Measurements from ENCODE around the gene MRPS35.
A peak's percentile ranks its signal among the peaks of the same experiment; 100 is the strongest.

Gene MRPS35

GRCh38 chr12:27772328-27773049, 61.9 kb downstream of the MRPS35 start:
- no peak for FAIRE-seq
- DNase-seq (ENCODE audit: low spot score), result no peak

DNA sequence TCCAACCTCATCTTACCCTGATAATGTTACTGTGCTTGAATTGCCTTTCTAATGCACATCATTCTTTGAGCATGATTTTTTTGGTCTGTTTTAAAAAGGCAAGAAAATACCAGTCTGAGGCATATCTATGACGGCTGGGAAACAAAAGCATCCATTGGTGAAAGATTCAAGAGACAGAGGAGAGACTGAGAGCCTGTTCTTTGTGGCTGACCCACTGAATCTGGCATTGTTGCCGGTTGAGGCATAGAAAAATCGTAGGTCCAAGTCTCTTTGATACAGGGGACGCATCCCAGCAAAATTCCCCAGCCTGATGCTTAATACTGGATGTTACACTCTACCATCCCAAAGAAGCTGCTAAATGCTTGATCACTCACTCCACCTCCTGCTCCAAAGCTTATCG, 66.5 kb downstream of the MRPS35 start:
- no peak for FAIRE-seq
- DNase-seq (ENCODE audit: low spot score), result no peak

GRCh38 chr12:27778206-27778605, 67.6 kb downstream of the MRPS35 start:
- DNase-seq (ENCODE audit: low spot score) (no peak), FAIRE-seq (no peak)

GRCh38 chr12:27779416-27779919, 68.8 kb downstream of the MRPS35 start:
- FAIRE-seq (no peak), DNase-seq (ENCODE audit: low spot score) (no peak)

- FAIRE-seq, result no peak
These were observed 69.4 kb downstream of the MRPS35 start, which contains the start of the genes KLHL42 and MANSC4 for GRCh38 chr12:27779920-27780611. Gene KLHL42 (plus strand): TSS chr12:27780233. CDS start chr12:27780331, 98 bp downstream. Gene MANSC4 (minus strand): TSS chr12:27780236. CDS start chr12:27771276, 8,960 bp downstream.

GRCh38 chr12:27780612-27781408, 70.2 kb downstream of the MRPS35 start:
- no peak for FAIRE-seq
- peak; percentile 23 for DNase-seq (ENCODE audit: low spot score)

More at GRCh38 chr12:27779920-27780611, 69.4 kb downstream of the MRPS35 start, which contains the start of the genes KLHL42 and MANSC4:
- peak; percentile 35 for DNase-seq (ENCODE audit: low spot score)

GRCh38 chr12:27781680-27782079, 71.0 kb downstream of the MRPS35 start:
- FAIRE-seq (no peak), DNase-seq (ENCODE audit: low spot score) (no peak)

DNA sequence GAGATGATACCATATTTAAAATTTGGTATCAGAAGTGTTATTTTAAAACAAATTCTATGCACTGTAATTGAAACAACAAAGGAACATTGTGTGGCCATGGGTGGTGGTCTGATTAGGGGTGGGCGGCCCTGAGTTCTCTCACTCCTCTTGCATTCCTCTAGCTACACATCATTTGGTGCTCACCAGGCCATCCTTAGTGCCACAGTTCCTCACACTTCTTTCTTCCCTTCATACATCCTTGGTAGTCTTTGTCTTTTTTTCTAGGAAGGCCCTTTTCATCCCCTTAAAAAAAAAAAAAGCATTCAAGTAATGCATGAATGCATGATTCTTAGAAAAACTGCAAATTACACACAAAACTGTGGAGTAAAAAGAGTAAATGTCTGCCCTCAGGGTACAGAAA, 71.8 kb downstream of the MRPS35 start:
- FAIRE-seq, result no peak
- DNase-seq (ENCODE audit: low spot score), result no peak

DNA sequence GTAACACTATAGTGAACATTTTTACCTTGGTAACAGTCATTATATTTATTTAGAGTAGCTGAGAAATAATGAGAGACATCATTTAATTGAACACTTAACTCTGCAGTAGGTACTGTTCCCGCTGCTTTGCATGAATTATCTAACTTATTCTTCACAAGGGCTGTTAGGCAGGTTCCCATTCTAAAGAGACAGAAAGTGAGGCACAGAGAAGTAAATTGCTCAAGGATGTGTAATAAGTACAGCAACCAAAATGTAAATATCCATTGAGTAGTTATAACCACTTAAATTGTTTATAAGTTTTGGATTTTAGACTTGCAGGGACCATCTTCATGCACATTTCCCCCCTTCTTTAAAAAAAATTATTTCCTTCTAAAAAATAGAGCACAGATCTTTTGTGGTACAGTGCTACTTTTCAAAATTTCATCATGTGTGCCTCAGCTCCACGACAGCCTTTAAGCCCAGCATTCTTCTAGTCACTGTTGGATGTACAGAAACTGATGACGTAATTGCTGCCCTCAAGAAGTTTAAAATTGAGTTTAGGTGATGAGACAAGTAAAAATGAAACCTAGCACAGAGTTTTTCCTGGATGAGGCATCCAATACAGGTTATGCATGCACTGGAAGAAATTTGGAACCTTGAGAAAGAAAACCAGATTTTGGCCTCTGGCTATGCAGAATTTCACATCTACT, 75.4 kb downstream of the MRPS35 start:
- DNase-seq (ENCODE audit: low spot score), result peak; percentile 7
- FAIRE-seq, result no peak

DNA sequence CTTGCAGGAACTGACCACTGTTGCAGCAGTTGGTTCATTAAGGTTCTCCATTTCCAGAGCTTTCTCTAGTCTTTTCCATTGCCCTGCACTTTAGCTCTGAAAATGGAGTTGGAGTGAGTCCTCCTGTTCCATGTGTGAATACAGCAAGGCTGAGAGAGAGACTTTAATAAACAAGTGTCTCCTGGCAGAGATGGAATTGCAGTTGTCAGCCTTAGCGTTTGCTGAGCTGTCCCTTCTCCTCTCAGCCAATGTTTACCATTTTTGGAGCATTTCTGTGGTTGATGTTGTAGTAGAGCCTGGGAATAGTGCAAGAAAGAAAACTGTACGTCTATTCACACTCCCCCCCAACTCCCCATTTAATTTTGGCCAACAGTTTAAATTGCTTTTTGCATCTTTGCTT, 76.9 kb downstream of the MRPS35 start:
- FAIRE-seq, result no peak
- no peak for DNase-seq (ENCODE audit: low spot score)

GRCh38 chr12:27790179-27790578, 79.5 kb downstream of the MRPS35 start:
- FAIRE-seq (no peak), DNase-seq (ENCODE audit: low spot score) (no peak)

DNA sequence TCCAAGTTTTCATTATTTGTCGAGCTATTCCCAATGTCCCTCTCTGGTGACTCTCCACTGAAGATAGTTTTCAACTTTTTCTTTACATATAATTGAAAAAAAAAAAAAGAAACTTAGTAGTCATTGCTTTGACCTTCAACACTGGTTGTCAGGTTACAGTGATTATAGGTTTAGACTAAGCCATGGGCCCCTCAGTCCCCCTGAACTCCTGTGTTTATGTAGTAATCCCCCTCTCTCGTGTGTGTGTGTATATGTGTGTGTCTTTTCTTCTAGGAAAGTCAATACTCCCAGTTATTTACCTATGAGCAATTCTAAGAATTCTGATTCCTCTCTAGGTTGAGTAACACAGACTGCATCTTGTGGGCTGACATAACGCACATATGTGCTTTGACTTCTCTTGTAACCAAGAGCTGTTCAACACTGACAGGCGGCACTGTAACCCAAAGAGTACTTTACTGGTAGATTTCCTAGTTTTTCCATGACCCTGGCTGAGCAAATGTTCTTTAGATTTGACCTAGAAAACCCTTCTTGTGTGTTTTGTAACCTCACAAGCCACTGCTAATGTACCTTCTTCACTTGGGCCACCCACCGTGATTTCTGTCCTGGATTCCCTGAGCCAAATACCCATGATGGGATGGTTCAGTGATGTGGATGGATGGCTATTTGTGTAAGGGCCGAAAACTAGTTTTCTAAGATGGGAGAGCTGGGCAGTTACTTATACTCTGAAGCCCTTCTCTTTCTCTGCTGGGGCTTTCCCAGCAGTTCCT, 84.4 kb downstream of the MRPS35 start:
- no peak for DNase-seq (ENCODE audit: low spot score)

DNA sequence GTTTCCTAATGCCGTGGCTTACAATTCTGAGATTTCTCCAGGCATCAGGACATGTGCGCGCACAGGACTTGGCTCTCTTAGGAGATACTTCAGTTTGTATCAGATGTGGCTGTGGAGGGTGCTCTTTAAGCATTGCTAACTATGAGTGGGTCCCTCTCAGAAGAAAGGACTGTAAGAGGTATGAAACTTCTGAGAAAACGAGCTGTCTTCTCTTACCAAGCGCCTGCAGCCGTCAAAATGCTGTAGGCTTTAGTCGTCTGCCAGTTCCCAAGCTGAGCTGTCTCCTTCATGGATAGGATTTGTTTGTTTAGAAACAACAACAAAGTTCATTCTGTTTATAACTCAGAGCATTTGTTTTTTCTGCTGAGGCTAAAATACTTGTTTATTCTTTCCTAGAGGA, 85.5 kb downstream of the MRPS35 start:
- DNase-seq (ENCODE audit: low spot score) (no peak), FAIRE-seq (no peak)

More for the DNA sequence above, 84.4 kb downstream of the MRPS35 start:
- no peak for FAIRE-seq

GRCh38 chr12:27797301-27798025, 86.8 kb downstream of the MRPS35 start:
- FAIRE-seq (no peak), DNase-seq (ENCODE audit: low spot score) (no peak)

GRCh38 chr12:27800819-27801218, 90.2 kb downstream of the MRPS35 start:
- no peak for DNase-seq (ENCODE audit: low spot score)
- FAIRE-seq, result no peak

DNA sequence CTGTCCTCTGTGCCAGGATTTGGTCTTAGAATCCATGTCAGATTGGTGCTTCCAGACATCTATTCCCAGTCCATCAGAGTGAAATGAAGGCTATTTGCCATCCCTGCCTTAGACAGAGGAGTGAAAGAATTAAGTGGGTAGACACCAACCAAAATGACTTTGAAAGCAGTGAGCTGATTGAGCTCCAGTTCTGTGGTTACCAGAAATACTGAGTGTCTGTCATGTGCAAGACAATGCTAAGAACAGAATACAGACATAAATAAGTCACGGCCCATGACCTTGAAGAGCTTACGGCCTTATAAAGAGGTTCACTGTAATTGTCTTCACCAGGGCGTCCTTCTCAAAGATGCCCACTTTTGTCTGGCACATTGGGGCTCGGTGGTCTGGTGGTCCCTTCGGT, 91.0 kb downstream of the MRPS35 start:
- FAIRE-seq, result no peak
- DNase-seq (ENCODE audit: low spot score), result no peak

DNA sequence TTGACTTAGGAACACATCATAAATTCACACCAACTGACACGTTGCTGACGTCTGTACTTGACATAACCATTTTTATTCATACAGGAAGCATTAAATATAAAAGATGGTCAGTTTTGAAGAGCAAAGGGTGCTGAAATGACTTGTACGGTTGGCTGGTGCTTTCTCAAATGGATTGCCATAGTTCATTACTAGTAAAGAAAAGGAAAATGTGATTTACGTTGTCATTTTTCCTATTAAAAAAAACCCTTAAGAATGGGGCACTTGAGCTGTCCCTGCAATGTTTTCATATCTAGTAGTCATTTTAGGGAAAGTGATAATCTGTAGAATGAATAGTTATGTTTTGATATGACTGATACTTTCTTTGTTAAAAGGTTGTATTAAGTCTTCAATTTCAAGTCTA, 91.9 kb downstream of the MRPS35 start:
- DNase-seq (ENCODE audit: low spot score) (no peak), FAIRE-seq (no peak)

DNA sequence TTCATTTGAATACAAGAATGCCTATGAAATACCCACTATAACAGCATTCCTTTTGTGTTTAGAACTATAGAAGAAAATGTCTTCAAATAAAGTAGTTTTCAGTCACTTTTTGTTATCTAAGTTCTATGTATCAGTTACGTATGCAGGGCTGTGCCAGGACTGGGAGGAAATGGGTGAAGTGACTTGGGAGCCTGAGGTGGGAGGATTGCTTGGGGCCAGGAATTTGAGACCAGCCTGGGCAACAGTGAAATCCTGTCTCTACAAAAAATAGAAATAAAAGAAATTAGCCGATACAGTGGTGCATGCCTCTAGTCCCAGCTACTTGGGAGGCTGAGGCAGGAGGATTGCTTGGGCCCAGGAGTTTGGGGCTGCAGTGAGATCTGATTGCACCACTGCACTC, 92.3 kb downstream of the MRPS35 start:
- FAIRE-seq (no peak), DNase-seq (ENCODE audit: low spot score) (no peak)

GRCh38 chr12:27805238-27805637, 94.6 kb downstream of the MRPS35 start:
- FAIRE-seq, result no peak

More at GRCh38 chr12:27805238-27805637, 94.6 kb downstream of the MRPS35 start:
- DNase-seq (ENCODE audit: low spot score), result no peak

Measured in RCC 7860 (cell line).